WTC11 (cell line): ENCODE data around the gene LAMC3. TPM values are rescaled to one million over a fixed set of nuclear protein-coding genes. Genes with fewer than 3 reads are reported as not detected.

Experiments
- ATAC-seq: fragments of 200-7000 bp; cut with Tn5 transposase; 2 replicates; pipeline ENCODE4 v1.10.0; 2021; ENCODE audit warnings: mild to moderate bottlenecking, moderate library complexity
- CTCF ChIA-PET: fragments of 300-600 bp; sonication (Branson Sonifier 250); formaldehyde crosslinking; loops from one replicate; lab custom pipeline; 2021; ENCODE audit warnings: antibody characterized with exemption; lab: Charles Lee
- POLR2A ChIA-PET: fragments of 350-600 bp; sonication (Branson Sonifier 250); formaldehyde crosslinking; loops from one replicate; lab custom pipeline; 2021; ENCODE audit warnings: antibody characterized with exemption; lab: Charles Lee
- DNase-seq: peaks from one replicate; pipeline ENCODE4 v3.0.0; 2021; ENCODE audit warnings: low spot score
- H3K27ac Mint-ChIP-seq: 2 replicates; pipeline ENCODE4 v1.8.0; 2021; ENCODE audit warnings: mixed read lengths
- H3K27me3 Mint-ChIP-seq: 2 replicates; pipeline ENCODE4 v1.8.0; 2021; ENCODE audit warnings: low read depth, mild to moderate bottlenecking, moderate library complexity, mixed read lengths
- H3K36me3 Mint-ChIP-seq: 2 replicates; pipeline ENCODE4 v1.8.0; 2021; ENCODE audit warnings: mixed read lengths
- H3K4me1 Mint-ChIP-seq: 2 replicates; pipeline ENCODE4 v1.8.0; 2022; ENCODE audit warnings: mixed read lengths
- H3K4me3 Mint-ChIP-seq: 2 replicates; pipeline ENCODE4 v1.8.0; 2021; ENCODE audit warnings: mild to moderate bottlenecking, moderate library complexity, mixed read lengths
- H3K9me3 Mint-ChIP-seq: 2 replicates; pipeline ENCODE4 v1.8.0; 2021; ENCODE audit warnings: mixed read lengths
- AR ChIP-seq: fragments of 250-450 bp; sonication (Bioruptor Pico); IDR thresholded peaks from 2 replicates; pipeline ENCODE4 v1.9.0; 2021; ENCODE audit warnings: mild to moderate bottlenecking
- ATF1 ChIP-seq: sonication (generic); formaldehyde crosslinking; IDR thresholded peaks from 2 replicates; pipeline ENCODE4 v1.8.1; 2023; ENCODE audit warnings: mild to moderate bottlenecking, moderate library complexity, missing genetic modification reagents
- ATF2 ChIP-seq: sonication (generic); formaldehyde crosslinking; IDR thresholded peaks from 2 replicates; pipeline ENCODE4 v1.8.1; 2022; ENCODE audit warnings: low read depth, missing genetic modification reagents, borderline replicate concordance
- ATF3 ChIP-seq: sonication (generic); formaldehyde crosslinking; conservative IDR thresholded peaks from 2 replicates; pipeline ENCODE4 v1.8.1; 2022; ENCODE audit warnings: mild to moderate bottlenecking, missing genetic modification reagents
- CBFB ChIP-seq: sonication (generic); formaldehyde crosslinking; IDR thresholded peaks from 2 replicates; pipeline ENCODE4 v1.8.1; 2022; ENCODE audit warnings: mild to moderate bottlenecking, low read depth, missing genetic modification reagents
- CTCF ChIP-seq: fragments of 200-600 bp; IDR thresholded peaks from 2 replicates; pipeline ENCODE4 v1.8.0; 2022; ENCODE audit warnings: antibody characterized with exemption
- E2F5 ChIP-seq: sonication (generic); formaldehyde crosslinking; IDR thresholded peaks from 2 replicates; pipeline ENCODE4 v1.8.1; 2022; ENCODE audit warnings: mild to moderate bottlenecking, moderate library complexity, missing genetic modification reagents
- ERG ChIP-seq: fragments of 250-450 bp; sonication (Bioruptor Pico); IDR thresholded peaks from 2 replicates; pipeline ENCODE4 v1.8.0; 2021; ENCODE audit warnings: mild to moderate bottlenecking
- ESRRA ChIP-seq: sonication (generic); formaldehyde crosslinking; IDR thresholded peaks from 2 replicates; pipeline ENCODE4 v1.8.1; 2022; ENCODE audit warnings: mild to moderate bottlenecking, missing genetic modification reagents, borderline replicate concordance
- GABPB1 ChIP-seq: sonication (generic); formaldehyde crosslinking; IDR thresholded peaks from 2 replicates; pipeline ENCODE4 v1.8.1; 2023; ENCODE audit warnings: mild to moderate bottlenecking, missing genetic modification reagents
- GTF2I ChIP-seq: fragments of 250-450 bp; sonication (Bioruptor Pico); conservative IDR thresholded peaks from 2 replicates; pipeline ENCODE4 v1.4.0; 2021; ENCODE audit warnings: mild to moderate bottlenecking
- NFE2L1 ChIP-seq: sonication (generic); formaldehyde crosslinking; IDR thresholded peaks from 2 replicates; pipeline ENCODE4 v1.8.1; 2023; ENCODE audit warnings: missing genetic modification reagents
- SOX15 ChIP-seq: fragments of 250-450 bp; sonication (Bioruptor Pico); IDR thresholded peaks from 2 replicates; pipeline ENCODE4 v1.9.0; 2021; ENCODE audit warnings: mild to moderate bottlenecking
- TEAD4 ChIP-seq: sonication (generic); formaldehyde crosslinking; IDR thresholded peaks from 2 replicates; pipeline ENCODE4 v1.8.0; 2022; ENCODE audit warnings: mild to moderate bottlenecking, missing genetic modification reagents
- ZBTB43 ChIP-seq: sonication (generic); formaldehyde crosslinking; IDR thresholded peaks from 2 replicates; pipeline ENCODE4 v1.8.1; 2023; ENCODE audit warnings: mild to moderate bottlenecking, missing genetic modification reagents
- ZNF138 ChIP-seq: sonication (generic); formaldehyde crosslinking; conservative IDR thresholded peaks from 2 replicates; pipeline ENCODE4 v1.8.1; 2022; ENCODE audit warnings: mild to moderate bottlenecking, moderate library complexity, missing genetic modification reagents
- ZNF232 ChIP-seq: sonication (generic); formaldehyde crosslinking; IDR thresholded peaks from 2 replicates; pipeline ENCODE4 v1.8.0; 2022; ENCODE audit warnings: mild to moderate bottlenecking, missing genetic modification reagents
- ZNF281 ChIP-seq: sonication (generic); formaldehyde crosslinking; IDR thresholded peaks from 2 replicates; pipeline ENCODE4 v1.8.0; 2023; ENCODE audit warnings: mild to moderate bottlenecking, missing genetic modification reagents
- ZNF416 ChIP-seq: fragments of 250-450 bp; sonication (Bioruptor Pico); IDR thresholded peaks from 2 replicates; pipeline ENCODE4 v1.9.0; 2021; ENCODE audit warnings: mild to moderate bottlenecking, inconsistent platforms
- total RNA-seq: library from RNA; stranded (reverse); gene quantifications from 3 replicates; pipeline ENCODE4 v1.2.3, GENCODE V29; 2021

The LAMC3 gene
- total RNA-seq, 1 experiment from 2014 or later = 50.9 TPM

GRCh38 chr9:131036529-131037334, 27.8 kb downstream of the LAMC3 start:
- no peak overlapping the region for H3K4me3 Mint-ChIP-seq
- no peaks in the 10 kb centered on the region for H3K27me3 Mint-ChIP-seq
- no peaks in the 10 kb centered on the region for H3K4me1 Mint-ChIP-seq
- 0 out of 2 replicates have a peak, but pooled peaks cover 7% of the 10 kb centered on the region for H3K36me3 Mint-ChIP-seq
- no peaks in the 10 kb centered on the region for H3K9me3 Mint-ChIP-seq
- TF ChIP-seq ZNF232 (CRISPR knock-in tag) = no peak
- TF ChIP-seq CTCF = no peak
- no peak for TF ChIP-seq ATF2 (CRISPR knock-in tag)
- no peak for TF ChIP-seq SOX15 (CRISPR knock-in tag)
- no peak for TF ChIP-seq TEAD4 (CRISPR knock-in tag)
- TF ChIP-seq ZNF138 = no peak
- TF ChIP-seq CBFB = no peak
- TF ChIP-seq ZBTB43 = no peak
- no peak for TF ChIP-seq GTF2I
- TF ChIP-seq NFE2L1 (CRISPR knock-in tag) = no peak
- no peak for TF ChIP-seq ATF3
- TF ChIP-seq ZNF416 (CRISPR knock-in tag) = no peak
- no peak for TF ChIP-seq AR (CRISPR knock-in tag)
- TF ChIP-seq ATF1 (CRISPR knock-in tag) = no peak
- no peak for TF ChIP-seq GABPB1 (CRISPR knock-in tag)
- no peak for TF ChIP-seq ESRRA (CRISPR knock-in tag)
- TF ChIP-seq ZNF281 = no peak
- TF ChIP-seq E2F5 (CRISPR knock-in tag) = no peak
- no peak for TF ChIP-seq ERG (CRISPR knock-in tag)
- no peak for DNase-seq
- no peak overlapping the region; the same call in 1 of the 2 replicates for H3K27ac Mint-ChIP-seq
- no peak for ATAC-seq
- ChIA-PET POLR2A (interaction anchor here (0.7 to 0.9 kb wide), 2 partner anchors 129 to 297 kb away, joined by 3 read pairs; no protein-coding TSS in a partner anchor), CTCF (interaction anchor here (1.1 to 3.8 kb wide), 4 partner anchors 10 to 300 kb away, joined by 3 to 33 read pairs (median 6); no protein-coding TSS in a partner anchor)
